ENCODE data around the gene CHRNA4. TPM values are rescaled to one million over a fixed set of nuclear protein-coding genes. Genes with fewer than 3 reads are reported as not detected.

Gene CHRNA4
- total RNA-seq, 2 experiments from 2014 or later = not detected

GRCh38 chr20:63298731-63299312, 62.3 kb downstream of the CHRNA4 start:
- Histone ChIP-seq H3K9me3 (ENCODE audit: control insufficient read depth in 1 of 2, insufficient read depth in 1 of 2, low read length in 2 of 2) (peaks cover 0 to 27% of the 10 kb centered on the region in 2 experiments), H3K27me3 (ENCODE audit: control insufficient read depth in 1 of 2, insufficient read depth in 2 of 2, low read length in 2 of 2) (peaks cover 14 to 24% of the 10 kb centered on the region in 2 experiments), H3K27ac (ENCODE audit: low read depth in 1 of 2, low read length in 2 of 2) (no peak overlapping the region), H3K36me3 (ENCODE audit: insufficient read depth, low read length) (no peaks in the 10 kb centered on the region), H3K4me3 (ENCODE audit: low read length) (no peak overlapping the region), H3K4me1 (ENCODE audit: insufficient read depth, low read length) (peaks cover 16% of the 10 kb centered on the region)
- TF ChIP-seq, protein P1, sequence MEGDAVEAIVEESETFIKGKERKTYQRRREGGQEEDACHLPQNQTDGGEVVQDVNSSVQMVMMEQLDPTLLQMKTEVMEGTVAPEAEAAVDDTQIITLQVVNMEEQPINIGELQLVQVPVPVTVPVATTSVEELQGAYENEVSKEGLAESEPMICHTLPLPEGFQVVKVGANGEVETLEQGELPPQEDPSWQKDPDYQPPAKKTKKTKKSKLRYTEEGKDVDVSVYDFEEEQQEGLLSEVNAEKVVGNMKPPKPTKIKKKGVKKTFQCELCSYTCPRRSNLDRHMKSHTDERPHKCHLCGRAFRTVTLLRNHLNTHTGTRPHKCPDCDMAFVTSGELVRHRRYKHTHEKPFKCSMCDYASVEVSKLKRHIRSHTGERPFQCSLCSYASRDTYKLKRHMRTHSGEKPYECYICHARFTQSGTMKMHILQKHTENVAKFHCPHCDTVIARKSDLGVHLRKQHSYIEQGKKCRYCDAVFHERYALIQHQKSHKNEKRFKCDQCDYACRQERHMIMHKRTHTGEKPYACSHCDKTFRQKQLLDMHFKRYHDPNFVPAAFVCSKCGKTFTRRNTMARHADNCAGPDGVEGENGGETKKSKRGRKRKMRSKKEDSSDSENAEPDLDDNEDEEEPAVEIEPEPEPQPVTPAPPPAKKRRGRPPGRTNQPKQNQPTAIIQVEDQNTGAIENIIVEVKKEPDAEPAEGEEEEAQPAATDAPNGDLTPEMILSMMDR (IDR thresholded peaks at IDR 0.05) = no peak
- Mint-ChIP-seq H3K36me3 (ENCODE audit: low read depth) (no peaks in the 10 kb centered on the region), H3K27ac (no peak overlapping the region), H3K4me3 (no peak overlapping the region), H3K9me3 (peaks cover 4% of the 10 kb centered on the region), H3K27me3 (peaks cover 50% of the 10 kb centered on the region), H3K4me1 (ENCODE audit: low read depth) (peaks cover 13% of the 10 kb centered on the region)
- ChIA-PET CTCF (no interaction called here), POLR2A (no interaction called here)
- DNase-seq = no peak
- no peak for ATAC-seq (ENCODE audit: poor library complexity)
- intact Hi-C loops (cut with DNase I, micrococcal nuclease) = no loop called here

DNA sequence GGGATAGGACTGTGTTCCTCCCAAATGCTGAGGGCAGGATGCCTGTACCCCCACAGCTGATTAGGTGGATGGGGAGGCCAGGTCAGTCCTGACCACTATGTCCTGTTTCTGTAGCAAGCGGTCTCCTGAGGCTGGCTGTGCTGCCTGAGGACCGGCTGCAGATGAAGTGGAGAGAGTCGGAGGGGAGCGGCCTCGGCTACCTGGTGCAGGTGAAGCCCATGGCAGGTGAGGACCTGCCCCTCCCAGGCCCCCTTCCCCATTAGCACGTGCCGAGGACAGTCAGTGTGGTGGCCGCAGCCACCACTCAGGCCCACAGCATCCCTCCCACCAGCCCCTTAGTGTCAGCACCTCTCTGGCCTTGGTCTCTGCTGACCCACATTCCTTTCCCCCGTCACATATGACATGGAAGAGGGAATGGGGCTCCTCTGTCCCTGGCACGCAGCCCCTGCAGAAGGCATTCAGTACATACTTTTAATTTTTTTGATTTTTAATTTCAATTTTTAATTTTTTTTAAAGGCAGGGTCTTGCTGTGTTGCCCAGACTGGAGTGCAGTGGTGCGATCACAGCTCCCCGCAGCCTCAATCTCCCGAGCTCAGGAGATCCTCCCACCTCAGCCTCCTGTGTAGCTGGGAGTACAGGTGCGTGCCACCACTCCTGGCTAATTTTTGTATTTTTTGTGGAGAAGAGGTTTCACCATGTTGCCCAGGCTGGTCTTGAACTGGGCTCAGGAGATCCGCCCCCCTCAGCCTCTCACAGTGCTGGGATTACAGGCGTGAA, 63.2 kb downstream of the CHRNA4 start:
- CTCF ChIA-PET = interaction anchor here (1.2 kb wide), 1 partner anchor 74 kb away, joined by 5 read pairs; no protein-coding TSS in a partner anchor
- peaks cover 4% of the 10 kb centered on the region for H3K9me3 Mint-ChIP-seq
- H3K4me3 Mint-ChIP-seq = no peak overlapping the region
- DNase-seq = no peak
- peaks cover 13% of the 10 kb centered on the region for H3K4me1 Mint-ChIP-seq (ENCODE audit: low read depth)
- Histone ChIP-seq H3K27me3 (ENCODE audit: control insufficient read depth in 1 of 2, insufficient read depth in 2 of 2, low read length in 2 of 2) (peaks cover 14 to 24% of the 10 kb centered on the region in 2 experiments), H3K27ac (ENCODE audit: low read depth in 1 of 2, low read length in 2 of 2) (no peak overlapping the region), H3K4me1 (ENCODE audit: insufficient read depth, low read length) (peaks cover 16% of the 10 kb centered on the region), H3K9me3 (ENCODE audit: control insufficient read depth in 1 of 2, insufficient read depth in 1 of 2, low read length in 2 of 2) (peaks cover 0 to 23% of the 10 kb centered on the region in 2 experiments), H3K4me3 (ENCODE audit: low read length) (no peak overlapping the region), H3K36me3 (ENCODE audit: insufficient read depth, low read length) (no peaks in the 10 kb centered on the region)
- no peak overlapping the region for H3K27ac Mint-ChIP-seq
- H3K27me3 Mint-ChIP-seq = peaks cover 49% of the 10 kb centered on the region
- TF ChIP-seq, protein P1 (IDR thresholded peaks at IDR 0.05) = no peak
- no peak for ATAC-seq (ENCODE audit: poor library complexity)
- POLR2A ChIA-PET = no interaction called here
- intact Hi-C loops (cut with DNase I, micrococcal nuclease) = no loop called here
- H3K36me3 Mint-ChIP-seq (ENCODE audit: low read depth) = no peaks in the 10 kb centered on the region

DNA sequence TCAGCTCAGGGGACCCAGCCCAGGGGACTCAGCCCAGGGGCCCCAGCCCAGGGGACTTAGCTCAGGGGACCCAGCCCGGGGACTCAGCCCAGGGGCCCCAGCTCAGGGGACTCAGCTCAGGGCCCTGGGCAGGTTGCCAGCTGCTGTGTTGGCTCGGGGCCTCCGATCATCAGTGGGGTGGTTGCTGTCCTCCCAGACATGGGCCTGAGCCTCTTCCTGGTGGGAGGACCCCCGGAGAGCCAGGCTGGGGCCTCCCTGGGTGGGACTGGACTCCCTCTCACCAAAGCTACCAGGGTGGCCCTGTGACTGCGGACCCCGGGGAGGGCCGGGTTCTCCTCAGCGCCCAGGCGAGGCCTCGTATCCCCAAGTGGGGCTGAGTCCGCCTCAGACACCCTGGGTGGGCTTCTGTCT, 63.8 kb downstream of the CHRNA4 start:
- Histone ChIP-seq H3K27me3 (ENCODE audit: control insufficient read depth in 1 of 2, insufficient read depth in 2 of 2, low read length in 2 of 2) (peaks cover 11 to 24% of the 10 kb centered on the region in 2 experiments), H3K4me3 (ENCODE audit: low read length) (no peak overlapping the region), H3K27ac (ENCODE audit: low read depth in 1 of 2, low read length in 2 of 2) (no peak overlapping the region), H3K36me3 (ENCODE audit: insufficient read depth, low read length) (no peaks in the 10 kb centered on the region), H3K4me1 (ENCODE audit: insufficient read depth, low read length) (peaks cover 16% of the 10 kb centered on the region), H3K9me3 (ENCODE audit: control insufficient read depth in 1 of 2, insufficient read depth in 1 of 2, low read length in 2 of 2) (peaks cover 0 to 19% of the 10 kb centered on the region in 2 experiments)
- DNase-seq (no peak), ATAC-seq (ENCODE audit: poor library complexity) (no peak)
- Mint-ChIP-seq H3K36me3 (ENCODE audit: low read depth) (no peaks in the 10 kb centered on the region), H3K27ac (no peak overlapping the region), H3K9me3 (peaks cover 3% of the 10 kb centered on the region), H3K27me3 (peaks cover 43% of the 10 kb centered on the region), H3K4me1 (ENCODE audit: low read depth) (peaks cover 13% of the 10 kb centered on the region), H3K4me3 (no peak overlapping the region)
- CTCF ChIA-PET = interaction anchor here (1.2 kb wide), 1 partner anchor 74 kb away, joined by 5 read pairs; no protein-coding TSS in a partner anchor
- POLR2A ChIA-PET = no interaction called here
- intact Hi-C loops (cut with DNase I, micrococcal nuclease) = no loop called here
- TF ChIP-seq, protein P1 (IDR thresholded peaks at IDR 0.05) = no peak
